IPS DF 19.7 (cell line): Measurements from ENCODE around the gene MAN1A2.

ENCODE experiments used
- DNase-seq: peaks from one replicate; pipeline ENCODE4 v3.0.0-alpha.2; 2013; ENCODE audit warnings: low read depth, low spot score

Gene MAN1A2

GRCh38 chr1:117575586-117576225 lies 208.5 kb downstream of the MAN1A2 start:
- DNase-seq = no peak

- no peak for DNase-seq
Observed at GRCh38 chr1:117576236-117576635, 209.0 kb downstream of the MAN1A2 start.

GRCh38 chr1:117577191-117577885 lies 210.1 kb downstream of the MAN1A2 start:
- no peak for DNase-seq

GRCh38 chr1:117578466-117578865 lies 211.2 kb downstream of the MAN1A2 start:
- no peak for DNase-seq
